ENCODE results near the gene AGAP1.

The AGAP1 gene

GRCh38 chr2:235468978-235469655 lies 24.7 kb upstream of the AGAP1 start:
- H3K4me3 ChIP-seq (ENCODE audit: low read length) = no peak overlapping the region
- DNase-seq (ENCODE audit: low read depth) = peak; percentile 93
- no peak for TF ChIP-seq CTCF (IDR thresholded peaks at IDR 0.05; ENCODE audit: insufficient read depth, low read depth, low read length, missing control alignments)

DNA sequence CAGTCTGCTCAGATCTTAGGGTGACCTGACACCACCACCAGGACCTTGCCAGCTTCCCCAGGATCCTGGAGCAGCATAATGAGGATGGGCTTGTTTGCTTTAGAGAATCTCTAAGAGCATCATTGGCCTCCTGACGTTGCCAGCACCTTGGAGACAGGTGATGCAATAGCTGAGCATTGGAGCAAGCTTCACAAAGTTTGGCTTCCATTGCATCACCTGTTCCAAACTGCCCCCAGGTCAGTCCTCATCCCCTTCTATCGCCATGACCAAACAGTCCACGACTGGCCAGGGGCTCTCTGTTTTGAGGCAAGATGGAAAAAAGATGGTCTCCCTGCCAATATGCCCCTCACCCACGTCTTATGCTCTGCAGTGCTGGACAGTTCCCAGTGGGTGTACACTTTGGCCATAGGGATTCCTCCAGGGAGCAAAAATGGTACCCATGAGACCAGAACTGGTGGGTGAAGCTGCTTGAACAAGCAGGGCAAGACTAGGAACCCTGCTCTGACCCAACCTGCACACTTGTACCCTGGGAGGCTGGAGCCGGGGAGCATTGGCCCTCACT lies 22.6 kb upstream of the AGAP1 start:
- no peak overlapping the region for H3K4me3 ChIP-seq (ENCODE audit: low read length)
- no peak for TF ChIP-seq CTCF (IDR thresholded peaks at IDR 0.05; ENCODE audit: insufficient read depth, low read depth, low read length, missing control alignments)
- no peak for DNase-seq (ENCODE audit: low read depth)

GRCh38 chr2:235472443-235472842 lies 21.4 kb upstream of the AGAP1 start:
- TF ChIP-seq CTCF (IDR thresholded peaks at IDR 0.05; ENCODE audit: insufficient read depth, low read depth, low read length, missing control alignments) = no peak
- H3K4me3 ChIP-seq (ENCODE audit: low read length) = no peak overlapping the region
- DNase-seq (ENCODE audit: low read depth) = no peak

DNA sequence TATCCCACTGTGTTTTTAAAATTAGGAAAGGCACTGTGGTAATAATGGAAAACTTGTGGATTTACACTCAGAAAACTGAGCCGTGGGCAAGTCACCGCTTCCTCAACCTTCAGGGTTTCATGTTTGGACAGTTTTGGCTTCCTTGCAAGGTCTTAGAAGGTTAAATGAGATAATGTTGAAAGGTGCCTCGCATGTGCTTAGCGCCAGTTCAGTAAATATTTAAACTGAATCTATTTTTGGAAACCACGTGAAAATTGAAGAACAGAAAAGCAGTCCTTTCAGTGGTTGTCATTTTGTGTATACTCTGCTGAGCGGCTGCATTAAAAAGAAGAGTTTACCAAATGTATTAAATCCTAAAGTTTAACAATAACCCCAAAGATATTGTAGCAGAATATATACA lies 15.2 kb upstream of the AGAP1 start:
- TF ChIP-seq CTCF (IDR thresholded peaks at IDR 0.05; ENCODE audit: insufficient read depth, low read depth, low read length, missing control alignments) = no peak
- DNase-seq (ENCODE audit: low read depth) = no peak
- no peak overlapping the region for H3K4me3 ChIP-seq (ENCODE audit: low read length)

- H3K4me3 ChIP-seq (ENCODE audit: low read length) = no peak overlapping the region
- TF ChIP-seq CTCF (IDR thresholded peaks at IDR 0.05; ENCODE audit: insufficient read depth, low read depth, low read length, missing control alignments) = no peak
- DNase-seq (ENCODE audit: low read depth) = no peak
Observed at GRCh38 chr2:235479604-235480003, 14.2 kb upstream of the AGAP1 start.

DNA sequence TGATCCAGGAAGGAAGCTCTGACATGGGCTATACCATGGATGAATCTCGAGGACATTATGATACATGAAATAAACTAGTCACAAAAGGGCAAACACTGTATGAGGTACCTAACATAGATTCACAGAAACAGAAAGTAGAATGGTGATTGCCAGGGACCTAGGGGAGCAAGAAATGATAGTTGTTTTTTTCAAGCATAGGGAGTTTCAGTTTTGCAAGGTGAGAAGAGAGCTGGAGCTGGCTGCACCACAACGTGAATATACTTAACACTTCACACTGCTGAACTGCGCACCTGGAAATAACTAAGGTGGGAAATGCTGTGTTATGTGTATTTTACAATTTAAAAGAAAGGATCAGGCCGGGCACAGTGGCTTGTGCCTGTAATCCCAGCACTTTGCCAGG lies 13.2 kb upstream of the AGAP1 start:
- no peak for TF ChIP-seq CTCF (IDR thresholded peaks at IDR 0.05; ENCODE audit: insufficient read depth, low read depth, low read length, missing control alignments)
- no peak overlapping the region for H3K4me3 ChIP-seq (ENCODE audit: low read length)
- no peak for DNase-seq (ENCODE audit: low read depth)

DNA sequence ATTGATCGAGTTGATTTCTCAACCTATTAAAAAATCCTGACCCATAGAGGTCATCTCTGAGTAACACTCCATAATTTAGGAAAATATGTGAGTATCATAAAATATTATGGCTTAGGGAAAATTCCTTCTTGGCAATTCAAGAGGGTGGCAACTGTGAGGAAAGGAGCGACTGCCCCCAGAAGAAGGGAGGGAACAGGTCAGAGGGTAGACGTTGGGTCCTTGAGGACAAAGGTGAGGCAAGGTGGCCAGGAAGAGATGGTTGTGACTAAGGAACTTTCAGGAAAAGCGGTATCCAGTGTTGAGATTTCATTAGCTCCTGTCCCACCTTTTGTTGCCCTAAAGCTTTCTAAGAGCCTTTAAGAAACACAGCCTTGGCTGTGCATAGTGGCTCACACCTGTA lies 10.5 kb upstream of the AGAP1 start:
- DNase-seq (ENCODE audit: low read depth) = no peak
- no peak overlapping the region for H3K4me3 ChIP-seq (ENCODE audit: low read length)
- no peak for TF ChIP-seq CTCF (IDR thresholded peaks at IDR 0.05; ENCODE audit: insufficient read depth, low read depth, low read length, missing control alignments)

Measured in epithelial cell of esophagus (primary cell).